Peyer's patch (tissue), 4 donors: ENCODE results near the gene ABCC8. TPM values are rescaled to one million over a fixed set of nuclear protein-coding genes. Genes with fewer than 3 reads are reported as not detected.

Source experiments
- DNase-seq, 3 donors: peaks; one replicate each; pipeline ENCODE4 v3.0.0-alpha.2; 2017 to 2019
- H3K27ac ChIP-seq, 4 donors: fragments of 200-600 bp; sonication (generic); one replicate each; pipeline ENCODE4 v1.5.1; 2016 to 2019
- H3K27me3 ChIP-seq, 2 donors: fragments of 200-600 bp; sonication (generic); one replicate each; pipeline ENCODE4 v1.5.1; 2019
- H3K36me3 ChIP-seq, 3 donors: fragments of 200-600 bp; sonication (generic); one replicate each; pipeline ENCODE4 v1.5.1; 2016 to 2019
- H3K4me1 ChIP-seq, 4 donors: fragments of 200-600 bp; sonication (generic); one replicate each; pipeline ENCODE4 v1.5.1; 2016 to 2019
- H3K4me3 ChIP-seq, 4 donors: fragments of 200-600 bp; sonication (generic); 1 replicate in 3 of 4; 2 replicates in 1 of 4; pipeline ENCODE4 v1.5.1; 2016 to 2019; ENCODE audit warnings: mild to moderate bottlenecking in 1 of 4
- H3K9me3 ChIP-seq, 4 donors: fragments of 200-600 bp; sonication (generic); one replicate each; pipeline ENCODE4 v1.5.1; 2016 to 2019; ENCODE audit warnings: mild to moderate bottlenecking in 1 of 4
- POLR2A ChIP-seq, 2 donors: fragments of 450-650 bp; IDR thresholded peaks; one replicate each; pipeline ENCODE4 v1.5.1; 2017; ENCODE audit warnings: antibody characterized with exemption in 2 of 2, mild to moderate bottlenecking in 2 of 2, moderate library complexity in 2 of 2
- total RNA-seq, 4 donors: library from RNA; depleted of rRNA; stranded (reverse); fragments of >200 nt; gene quantifications; one replicate each; pipeline ENCODE4 v1.1.0, GENCODE V29; 2016
- TF ChIP-seq, protein P1 (sequence below), 6 experiments: fragments of 450-650 bp in 4 of 6; fragments of 200-600 bp in 2 of 6; sonication (generic) in 1 of 6; IDR thresholded peaks; one replicate each; pipeline ENCODE4 v1.5.1; 2017 to 2019; ENCODE audit warnings: antibody characterized with exemption in 6 of 6, mild to moderate bottlenecking in 3 of 6, moderate library complexity in 1 of 6

Gene ABCC8
- 100 to 1,000 TPM in 1 of 4 donors, 10 to 100 TPM in 2, 1 to 10 TPM in 1; 7.4 to 301 (median 19.2) TPM for total RNA-seq

GRCh38 chr11:17476317-17477083 is at the start of gene ABCC8:
ABCC8 (minus strand) TSS chr11:17476845; CDS start chr11:17476776, 69 bp downstream.
- H3K4me3 ChIP-seq = peak within 1 kb of the TSS in 2 of 4 donors; percentile 34 to 36

GRCh38 chr11:17526326-17526725 is 49.7 kb upstream of the ABCC8 start:
- Histone ChIP-seq H3K36me3 (peaks cover 0 to 57% (median 0%) of the 10 kb centered on the region in 3 donors), H3K4me3 (no peak overlapping the region)
- TF ChIP-seq POLR2A (IDR thresholded peaks at IDR 0.05) = no peak
- TF ChIP-seq, protein P1, sequence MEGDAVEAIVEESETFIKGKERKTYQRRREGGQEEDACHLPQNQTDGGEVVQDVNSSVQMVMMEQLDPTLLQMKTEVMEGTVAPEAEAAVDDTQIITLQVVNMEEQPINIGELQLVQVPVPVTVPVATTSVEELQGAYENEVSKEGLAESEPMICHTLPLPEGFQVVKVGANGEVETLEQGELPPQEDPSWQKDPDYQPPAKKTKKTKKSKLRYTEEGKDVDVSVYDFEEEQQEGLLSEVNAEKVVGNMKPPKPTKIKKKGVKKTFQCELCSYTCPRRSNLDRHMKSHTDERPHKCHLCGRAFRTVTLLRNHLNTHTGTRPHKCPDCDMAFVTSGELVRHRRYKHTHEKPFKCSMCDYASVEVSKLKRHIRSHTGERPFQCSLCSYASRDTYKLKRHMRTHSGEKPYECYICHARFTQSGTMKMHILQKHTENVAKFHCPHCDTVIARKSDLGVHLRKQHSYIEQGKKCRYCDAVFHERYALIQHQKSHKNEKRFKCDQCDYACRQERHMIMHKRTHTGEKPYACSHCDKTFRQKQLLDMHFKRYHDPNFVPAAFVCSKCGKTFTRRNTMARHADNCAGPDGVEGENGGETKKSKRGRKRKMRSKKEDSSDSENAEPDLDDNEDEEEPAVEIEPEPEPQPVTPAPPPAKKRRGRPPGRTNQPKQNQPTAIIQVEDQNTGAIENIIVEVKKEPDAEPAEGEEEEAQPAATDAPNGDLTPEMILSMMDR (IDR thresholded peaks at IDR 0.05) = no peak

More at GRCh38 chr11:17476317-17477083, at the start of gene ABCC8:
- Histone ChIP-seq H3K27ac (no peak within 1 kb of the TSS), H3K36me3 (no peaks in the 10 kb centered on the region), H3K4me1 (peaks cover 0 to 11% (median 0%) of the 10 kb centered on the region in 4 donors), H3K27me3 (peaks cover 0 to 12% of the 10 kb centered on the region in 2 donors), H3K9me3 (no peaks in the 10 kb centered on the region)
- TF ChIP-seq POLR2A (IDR thresholded peaks at IDR 0.05) = no peak
- TF ChIP-seq, protein P1 (IDR thresholded peaks at IDR 0.05) = no peak
- no peak for DNase-seq

DNA sequence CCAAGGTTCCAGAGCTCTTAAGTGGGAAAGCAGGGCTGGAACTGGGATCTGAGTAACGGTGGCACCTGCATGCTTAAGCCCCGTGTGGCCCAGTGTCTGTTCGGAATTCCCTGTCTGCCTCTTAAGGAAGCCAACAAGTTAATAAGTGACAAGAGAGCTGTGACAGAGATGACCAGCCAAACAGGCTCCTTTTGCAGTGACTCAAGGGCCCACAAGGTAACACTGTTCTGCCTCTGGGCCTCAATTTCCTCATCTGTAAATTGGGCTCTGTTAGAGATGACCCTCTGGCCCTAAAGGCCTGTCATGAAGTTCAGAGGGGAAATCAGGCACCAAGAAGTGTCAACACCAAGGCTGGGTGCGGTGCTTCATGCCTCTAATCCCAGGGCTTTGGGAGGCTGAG is 48.9 kb upstream of the ABCC8 start:
- peak in 1 of 3 donors; percentile 2 for DNase-seq
- H3K4me3 ChIP-seq = no peak overlapping the region
- no peak for TF ChIP-seq POLR2A (IDR thresholded peaks at IDR 0.05)
- TF ChIP-seq, protein P1 (IDR thresholded peaks at IDR 0.05) = no peak
- no peak overlapping the region for H3K27ac ChIP-seq
- H3K9me3 ChIP-seq = no peaks in the 10 kb centered on the region
- no peaks in the 10 kb centered on the region for H3K27me3 ChIP-seq
- peaks cover 0 to 58% (median 0%) of the 10 kb centered on the region in 3 donors for H3K36me3 ChIP-seq
- H3K4me1 ChIP-seq = peaks cover 0 to 13% (median 0%) of the 10 kb centered on the region in 4 donors

More at GRCh38 chr11:17526326-17526725, 49.7 kb upstream of the ABCC8 start:
- Histone ChIP-seq H3K9me3 (no peaks in the 10 kb centered on the region), H3K27me3 (no peaks in the 10 kb centered on the region), H3K4me1 (peaks cover 0 to 20% (median 3%) of the 10 kb centered on the region in 4 donors), H3K27ac (no peak overlapping the region)
- no peak for DNase-seq

DNA sequence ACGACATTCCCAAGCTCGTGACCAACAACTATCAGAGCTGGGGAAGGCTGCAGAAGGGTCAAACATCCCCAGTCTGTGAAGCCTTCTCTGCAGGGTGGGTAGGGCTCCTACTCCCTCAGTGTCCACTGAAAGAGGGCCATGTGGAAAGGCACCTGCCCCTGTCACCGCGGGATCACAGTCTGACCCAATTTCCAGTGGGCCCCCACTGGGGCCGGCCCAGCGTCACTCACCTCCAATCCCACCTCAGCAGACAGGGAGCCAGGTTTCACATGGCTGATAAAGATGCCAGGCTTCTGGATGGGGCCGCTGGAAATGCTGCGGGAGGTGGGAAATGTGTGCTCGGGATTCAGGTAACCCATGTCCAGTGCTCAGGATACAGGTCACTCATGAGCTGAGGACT is 47.6 kb upstream of the ABCC8 start:
- TF ChIP-seq, protein P1 (IDR thresholded peaks at IDR 0.05) = no peak
- TF ChIP-seq POLR2A (IDR thresholded peaks at IDR 0.05) = no peak
- Histone ChIP-seq H3K9me3 (no peaks in the 10 kb centered on the region), H3K27me3 (no peaks in the 10 kb centered on the region), H3K36me3 (peaks cover 0 to 57% (median 0%) of the 10 kb centered on the region in 3 donors), H3K4me3 (no peak overlapping the region), H3K27ac (no peak overlapping the region), H3K4me1 (peaks cover 0 to 10% (median 0%) of the 10 kb centered on the region in 4 donors)
- DNase-seq = no peak

- Histone ChIP-seq H3K4me1 (peaks cover 0 to under 1% (median 0%) of the 10 kb centered on the region in 4 donors), H3K9me3 (no peaks in the 10 kb centered on the region), H3K27ac (no peak overlapping the region), H3K4me3 (no peak overlapping the region), H3K36me3 (peaks cover 0 to 63% (median 0%) of the 10 kb centered on the region in 3 donors), H3K27me3 (no peaks in the 10 kb centered on the region)
- DNase-seq = no peak
- TF ChIP-seq, protein P1 (IDR thresholded peaks at IDR 0.05) = no peak
- no peak for TF ChIP-seq POLR2A (IDR thresholded peaks at IDR 0.05)
Observed at GRCh38 chr11:17522655-17523054, 46.0 kb upstream of the ABCC8 start.
